NB4 (cell line): ENCODE data around the gene ANTKMT.

Source experiments
- CTCF ChIP-seq: IDR thresholded peaks from one replicate; pipeline ENCODE4 v1.5.1; 2012; ENCODE audit warnings: low read depth, low read length
- MAX ChIP-seq: IDR thresholded peaks from 2 replicates; pipeline ENCODE4 v1.6.1; 2011; ENCODE audit warnings: low read depth, low read length
- MYC ChIP-seq: IDR thresholded peaks from 2 replicates; pipeline ENCODE4 v1.6.1; 2011; ENCODE audit warnings: low read depth, low read length
- POLR2A ChIP-seq: IDR thresholded peaks from 2 replicates; pipeline ENCODE4 v1.6.1; 2011; ENCODE audit warnings: mild to moderate bottlenecking; ENCODE audit not compliant: insufficient read length; ENCODE audit errors: extremely low read depth

- TF ChIP-seq POLR2A, result no peak
- no peak for TF ChIP-seq CTCF
- no peak for TF ChIP-seq MYC
- no peak for TF ChIP-seq MAX
Measured at GRCh38 chr16:767743-768235, 46.8 kb downstream of the ANTKMT start.
